NCI-H2227 (cell line): ENCODE data around the gene CPLX4.

Experiments used
- DNase-seq: peaks from one replicate; lab custom pipeline; 2025; ENCODE audit not compliant: unreplicated experiment; lab: John Stamatoyannopoulos, UW

Gene CPLX4, protein sequence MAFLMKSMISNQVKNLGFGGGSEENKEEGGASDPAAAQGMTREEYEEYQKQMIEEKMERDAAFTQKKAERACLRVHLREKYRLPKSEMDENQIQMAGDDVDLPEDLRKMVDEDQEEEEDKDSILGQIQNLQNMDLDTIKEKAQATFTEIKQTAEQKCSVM

DNA sequence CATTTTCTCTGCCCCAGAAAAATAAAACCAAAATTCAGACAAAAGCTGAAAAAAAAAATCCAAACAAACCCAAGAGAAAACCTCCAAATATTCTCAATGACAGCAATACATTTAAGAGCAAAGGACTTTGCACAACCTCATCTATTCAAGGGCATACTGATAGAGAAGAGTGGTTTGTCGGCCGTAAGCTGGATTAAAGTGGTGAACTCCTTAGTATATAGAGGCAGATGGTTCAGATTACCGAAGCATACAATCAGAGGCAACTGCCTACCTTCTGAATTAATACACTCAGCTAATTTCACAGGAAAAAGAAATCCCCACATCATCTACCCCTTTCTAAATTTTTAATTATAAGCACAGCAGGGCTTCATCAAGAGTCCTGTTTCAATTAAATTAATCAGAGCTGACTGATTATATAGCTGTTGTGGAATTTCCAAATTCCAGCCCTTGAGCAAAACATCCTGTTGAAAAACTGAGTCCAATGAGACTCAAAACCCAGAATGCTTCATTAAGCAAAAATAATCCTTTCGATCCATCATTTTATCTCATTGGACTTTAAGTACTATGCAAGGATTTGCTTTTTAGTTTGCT lies at the start of gene CPLX4:
CPLX4 (minus strand) TSS at position 190 of the 591 bp plus-strand sequence; CDS start at position 3, 187 bp downstream.
- DNase-seq: no peak

DNA sequence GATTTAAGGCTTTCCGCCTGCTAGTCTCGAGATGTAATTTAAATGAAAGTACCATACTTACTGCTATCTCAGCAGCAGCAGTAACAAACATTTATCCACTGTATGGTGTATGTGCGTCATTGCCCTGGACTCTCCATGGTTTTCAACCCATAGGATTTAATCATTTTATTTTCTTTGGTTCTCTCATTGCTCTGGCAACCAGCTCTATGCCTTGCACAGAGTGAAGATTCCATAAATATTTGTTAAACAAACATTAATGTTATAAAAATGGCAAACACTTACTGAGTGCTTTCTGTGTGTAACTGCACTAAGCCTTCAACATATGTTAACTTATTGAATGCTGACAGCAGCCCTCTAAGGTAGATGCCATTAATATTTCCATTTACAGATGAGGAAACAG lies 41.9 kb upstream of the CPLX4 start:
- DNase-seq: no peak

DNA sequence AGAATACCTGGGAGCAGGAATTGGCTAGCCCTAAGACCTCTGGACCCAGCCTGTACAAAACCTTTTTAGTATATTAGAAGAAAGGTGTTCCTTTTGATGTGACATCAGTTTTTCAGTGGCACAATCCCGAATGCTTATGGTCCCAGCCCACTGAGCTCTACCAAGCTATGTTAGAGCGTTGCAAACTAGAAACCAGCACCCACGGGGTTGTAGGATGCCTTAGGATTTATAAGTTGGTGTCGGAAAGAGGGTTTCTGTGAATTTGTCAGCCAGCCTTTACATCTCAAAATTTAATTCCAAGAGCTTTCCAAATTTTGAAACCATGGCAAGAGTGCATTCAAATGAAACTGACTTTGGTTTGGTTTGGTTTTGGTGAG lies 41.1 kb upstream of the CPLX4 start:
- DNase-seq: no peak

DNA sequence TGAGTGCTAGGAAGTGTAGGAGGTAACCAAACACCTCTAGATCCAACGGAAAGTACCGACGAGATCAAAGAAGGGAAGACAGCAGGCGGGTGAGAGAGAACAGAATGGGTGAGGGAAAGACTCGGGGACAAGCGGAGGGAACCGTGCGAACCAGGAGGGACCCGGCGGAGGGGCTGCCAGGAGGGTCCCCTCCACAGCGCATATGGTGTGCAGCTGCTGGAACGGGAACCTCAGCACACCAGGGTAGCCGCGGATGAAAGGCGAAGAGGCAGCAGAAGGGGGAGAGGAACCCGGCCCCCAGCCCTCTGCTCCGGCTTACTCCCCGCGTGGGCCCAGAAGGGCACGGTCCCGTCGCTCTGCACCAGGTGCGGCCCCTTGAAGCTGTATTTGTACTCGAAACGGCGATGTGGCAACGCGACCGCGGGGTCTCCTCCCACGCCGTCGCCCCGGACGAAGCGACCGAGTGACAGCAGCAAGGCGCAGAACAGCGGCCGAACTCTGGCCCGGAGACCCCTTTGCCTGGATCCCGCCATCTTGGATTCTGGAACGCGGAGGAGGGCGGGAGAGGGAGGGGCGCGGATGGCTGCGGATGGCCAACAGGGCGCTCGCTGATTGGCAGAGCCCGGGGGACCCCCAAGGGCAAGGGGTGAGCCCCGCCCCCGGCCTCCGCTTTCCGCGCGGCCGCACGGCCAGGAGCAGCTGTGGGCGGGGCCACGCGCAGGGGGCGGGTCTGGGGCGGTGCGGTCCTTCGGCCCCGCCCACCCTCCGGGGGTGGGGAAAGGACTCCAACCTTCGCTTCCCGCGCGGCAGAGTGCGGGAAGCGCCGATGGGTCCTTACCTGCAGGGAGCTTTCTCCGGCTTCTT lies 40.5 kb upstream of the CPLX4 start, which contains the start of gene LMAN1:
LMAN1 (minus strand) TSS at position 554 of the 864 bp plus-strand sequence; CDS start at position 533, 21 bp downstream.
- DNase-seq: peak; percentile 97

DNA sequence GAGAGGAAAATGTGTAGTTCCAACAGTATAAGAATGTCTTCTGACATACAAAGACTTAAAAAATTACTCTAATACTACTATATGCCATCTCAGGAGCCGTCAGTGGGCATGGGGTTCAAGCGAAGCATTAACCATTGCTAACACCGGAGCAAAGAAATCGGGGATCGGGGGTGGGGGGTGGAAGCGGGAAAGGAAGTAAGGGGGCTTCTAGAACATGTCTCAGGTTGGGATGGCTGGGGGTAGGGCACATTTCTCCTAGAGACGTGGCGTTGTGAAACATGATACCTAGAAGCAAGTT lies 39.9 kb upstream of the CPLX4 start:
- no peak for DNase-seq

DNA sequence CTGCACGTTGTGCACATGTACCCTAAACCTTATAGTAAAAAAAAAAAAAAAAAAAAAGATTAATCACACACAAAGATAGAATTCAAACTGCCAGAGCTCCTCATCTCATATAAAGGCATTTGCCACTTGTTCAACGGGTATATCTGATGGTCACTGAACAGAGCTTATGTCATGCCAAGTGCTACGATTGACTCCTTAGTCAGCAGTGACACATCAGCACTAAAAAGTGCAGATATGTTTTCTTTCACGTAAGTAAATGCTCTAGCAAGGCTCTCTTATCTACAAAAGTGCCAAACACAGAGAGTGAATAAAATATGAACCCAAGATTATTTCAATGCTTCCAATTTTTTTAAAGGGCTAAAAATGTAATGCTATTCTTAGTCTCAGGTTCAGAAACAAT lies 39.5 kb upstream of the CPLX4 start:
- DNase-seq: no peak

DNA sequence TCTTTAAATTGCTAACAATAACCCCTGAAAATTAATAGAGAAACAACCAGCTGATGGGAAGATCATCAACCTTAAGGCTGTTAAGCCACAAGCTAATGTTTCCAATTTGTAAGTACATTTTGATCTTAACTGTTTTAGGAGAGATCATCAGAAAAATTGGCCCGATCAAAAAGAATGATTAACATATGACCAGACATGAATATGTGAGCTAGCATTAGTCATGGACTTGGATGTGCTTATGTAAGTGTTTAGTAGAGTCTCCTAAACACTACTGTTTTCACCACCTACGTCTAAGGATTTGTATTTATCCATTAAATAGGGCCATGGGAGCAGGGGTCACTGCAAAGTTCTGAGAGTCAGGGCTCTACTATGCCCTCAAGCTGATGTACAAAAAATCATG lies 36.3 kb upstream of the CPLX4 start:
- no peak for DNase-seq

DNA sequence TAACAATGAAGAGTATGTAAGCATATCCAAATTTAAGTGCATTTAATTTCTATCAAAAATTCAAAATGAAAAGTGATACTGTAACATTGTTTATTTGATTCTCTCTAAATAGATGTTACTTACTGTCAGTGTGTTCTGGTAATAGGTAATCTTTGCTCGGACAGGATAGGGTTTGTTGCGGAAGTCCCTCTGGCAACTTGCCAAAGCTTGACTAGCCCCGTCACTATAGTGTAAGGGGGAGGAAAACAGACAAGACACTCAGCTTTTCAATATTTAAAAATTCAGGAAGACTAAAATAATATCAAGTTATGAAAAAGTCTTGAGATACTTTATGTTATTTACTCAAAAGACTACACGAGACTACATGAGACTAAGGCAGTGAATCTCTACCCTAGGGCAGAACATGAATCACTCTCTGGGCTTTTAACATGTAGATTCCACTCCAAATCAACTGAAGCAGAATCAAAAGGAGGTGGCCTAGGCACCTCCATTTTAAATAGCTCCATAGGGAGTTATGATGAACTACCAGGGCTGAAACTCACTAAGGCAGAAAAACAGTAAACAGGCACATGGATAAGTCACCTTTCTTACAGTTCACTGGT lies 34.7 kb upstream of the CPLX4 start:
- peak; percentile 23 for DNase-seq

DNA sequence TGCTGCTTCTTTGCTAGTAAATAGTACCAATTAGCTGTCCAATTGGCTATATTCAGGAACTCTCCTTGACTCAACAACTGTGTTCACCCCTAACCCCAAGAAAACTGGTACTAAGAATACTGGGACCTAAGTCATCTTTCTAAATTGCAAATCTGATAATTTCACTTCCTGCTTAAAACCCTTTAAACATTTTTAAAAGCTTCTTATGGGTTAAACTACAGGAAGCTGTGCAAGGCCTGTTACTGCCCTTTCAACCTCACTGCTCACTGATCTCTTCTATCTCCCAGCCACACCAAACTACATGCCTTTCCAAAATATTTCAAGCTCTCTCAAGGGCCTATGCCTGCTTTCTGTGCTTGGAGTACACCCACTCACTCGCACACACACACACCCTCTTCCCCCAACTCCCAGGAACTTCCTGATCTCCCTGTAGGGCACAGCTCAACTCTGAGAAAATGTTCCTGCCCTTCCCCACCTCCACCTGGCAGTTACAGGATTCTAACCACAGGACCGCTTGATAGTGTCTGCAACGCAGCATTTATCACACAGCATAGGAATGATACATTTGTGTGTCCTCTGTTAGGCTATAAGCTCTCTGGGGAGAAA lies 33.9 kb upstream of the CPLX4 start:
- DNase-seq: no peak

DNA sequence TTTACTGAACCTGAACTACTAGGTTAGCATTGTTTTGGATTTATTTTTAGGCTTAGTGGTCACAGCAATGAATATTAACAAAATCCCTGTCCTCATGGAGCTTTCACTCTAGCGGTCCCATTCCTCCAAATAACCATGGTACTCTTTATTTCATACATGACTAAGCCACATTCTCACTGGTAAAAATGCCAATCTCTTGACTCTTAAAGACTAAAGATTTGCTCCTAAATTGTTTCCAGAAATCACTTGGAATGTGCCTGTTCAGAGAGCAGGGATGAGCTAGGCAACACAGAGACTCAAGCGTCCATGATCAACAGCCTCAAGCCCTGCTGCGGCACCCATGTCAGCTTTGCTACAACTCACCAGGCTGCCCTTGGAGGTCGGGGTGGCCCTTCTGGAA lies 27.1 kb upstream of the CPLX4 start:
- DNase-seq: no peak

DNA sequence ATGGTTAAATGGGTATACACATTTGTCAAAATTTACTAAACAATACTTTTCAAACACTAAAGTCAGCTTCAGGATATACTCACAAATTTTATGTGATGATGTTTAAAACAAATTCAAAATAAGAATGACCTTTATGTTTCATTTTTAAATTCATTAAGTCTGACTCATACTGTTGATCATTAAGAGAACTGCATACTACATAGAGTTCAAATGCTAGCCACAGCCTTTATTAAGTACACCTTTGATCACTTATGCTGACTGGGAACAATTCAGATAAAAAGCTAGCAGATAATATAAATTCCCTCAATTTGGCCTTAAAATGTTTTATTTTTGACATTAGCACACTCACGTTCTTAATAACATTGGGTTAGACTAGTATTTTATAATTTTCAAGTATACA lies 26.5 kb upstream of the CPLX4 start:
- no peak for DNase-seq

DNA sequence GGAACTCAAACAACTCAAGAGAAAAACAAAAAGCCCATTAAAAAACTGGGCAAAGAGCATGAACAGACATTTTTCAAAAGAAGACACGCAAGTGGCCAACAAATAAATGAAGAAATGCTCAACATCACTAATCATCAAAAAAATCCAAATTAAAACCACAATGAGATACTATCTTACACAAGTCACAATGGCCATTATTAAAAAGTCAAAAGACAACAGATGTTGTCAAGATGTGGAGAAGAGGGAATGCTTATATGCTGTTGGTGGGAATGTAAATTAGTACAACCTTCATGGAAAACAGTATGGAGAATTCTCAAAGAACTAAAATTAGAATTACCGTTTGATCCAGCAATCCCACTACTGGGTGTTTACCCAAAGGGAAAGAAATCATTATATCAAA lies 25.5 kb upstream of the CPLX4 start:
- no peak for DNase-seq

DNA sequence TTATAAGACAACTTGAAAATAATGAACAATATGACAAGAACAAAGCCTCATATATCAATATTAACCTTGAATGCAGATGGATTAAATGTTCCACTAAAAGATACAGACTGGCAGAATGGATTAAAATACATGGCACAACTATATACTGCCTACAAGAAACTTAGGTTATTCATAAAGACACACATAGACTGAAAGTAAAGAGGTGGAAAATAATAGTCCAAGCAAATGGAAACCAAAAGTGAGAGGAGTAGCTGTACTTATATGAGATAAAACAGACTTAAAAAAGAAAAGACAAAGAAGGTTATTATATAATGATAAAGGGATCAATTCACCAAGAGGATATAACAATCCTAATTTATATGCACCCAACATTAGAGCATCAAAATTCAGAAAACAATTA lies 22.4 kb upstream of the CPLX4 start:
- no peak for DNase-seq

DNA sequence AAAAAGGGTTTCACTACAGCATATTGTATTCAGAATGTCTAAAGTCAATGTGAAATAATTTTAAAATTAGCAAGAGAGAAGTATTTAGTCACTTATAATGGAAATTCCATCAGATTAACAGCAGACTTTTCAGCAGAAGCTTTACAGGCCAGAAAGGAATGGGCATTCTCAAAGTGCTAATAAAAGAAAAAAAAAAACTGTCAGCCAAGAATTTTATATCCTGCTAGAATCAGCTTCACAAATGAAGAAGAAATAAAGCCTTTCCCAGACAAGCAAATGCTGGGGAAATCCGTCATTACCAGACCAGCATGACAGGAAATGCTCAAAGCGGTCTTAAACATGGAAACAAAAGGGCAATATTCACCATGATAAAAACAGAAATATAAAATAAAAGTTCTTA lies 21.9 kb upstream of the CPLX4 start:
- DNase-seq: no peak

DNA sequence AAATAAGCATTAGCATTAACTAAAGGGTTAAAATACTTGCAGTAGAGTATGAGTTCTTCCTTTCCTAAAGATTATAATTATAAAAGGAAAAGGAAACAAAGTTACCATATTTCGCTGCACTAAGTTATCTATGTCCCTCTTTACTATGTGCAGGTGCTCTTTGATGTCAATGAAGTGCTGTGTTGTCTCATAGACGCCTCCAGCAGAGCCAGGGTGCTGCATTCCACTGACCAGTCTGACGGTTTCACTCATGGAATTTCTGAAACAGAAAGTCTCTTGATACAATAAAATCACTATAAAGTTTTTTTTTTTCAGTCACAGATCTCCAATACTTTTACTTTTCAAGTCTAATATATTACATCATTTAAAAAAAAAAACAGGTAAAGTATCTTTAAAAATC lies 14.5 kb upstream of the CPLX4 start:
- DNase-seq: no peak

DNA sequence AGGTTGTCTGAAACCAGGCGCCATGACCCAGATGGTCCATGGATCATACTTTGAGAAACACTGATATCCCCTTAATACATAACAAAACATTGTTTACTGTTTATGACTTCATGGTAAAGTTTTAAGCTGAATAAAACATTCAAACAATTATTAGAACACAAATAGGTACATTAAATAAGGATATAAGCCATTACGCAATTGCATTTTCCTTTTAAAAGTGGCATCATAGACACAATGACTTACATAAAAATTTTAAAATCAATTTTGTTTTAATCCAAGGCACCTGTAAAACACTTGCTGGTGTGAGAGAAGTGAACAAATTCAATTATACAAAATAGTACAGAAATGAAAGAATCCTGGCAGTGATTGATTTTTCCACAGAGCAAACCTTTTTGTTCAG lies 10.2 kb upstream of the CPLX4 start:
- no peak for DNase-seq

DNA sequence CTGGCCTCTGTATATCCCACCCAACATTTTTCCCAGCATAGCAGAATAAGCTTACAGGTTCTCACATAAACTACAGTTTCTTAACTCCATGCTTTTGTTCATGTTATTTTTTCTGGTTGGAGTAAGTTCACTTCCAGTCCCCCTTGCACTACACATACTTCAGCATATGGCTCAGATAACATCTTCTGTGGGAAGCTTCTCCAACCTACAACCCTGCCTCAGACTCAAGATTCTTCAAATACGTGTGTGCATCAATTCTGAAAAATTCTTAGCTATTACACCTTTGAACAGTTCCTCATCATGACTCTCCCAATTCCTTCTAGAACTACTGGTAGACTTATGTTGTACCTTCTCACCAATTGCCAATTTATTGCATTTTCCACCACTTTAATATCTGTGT lies 7.5 kb upstream of the CPLX4 start:
- no peak for DNase-seq

DNA sequence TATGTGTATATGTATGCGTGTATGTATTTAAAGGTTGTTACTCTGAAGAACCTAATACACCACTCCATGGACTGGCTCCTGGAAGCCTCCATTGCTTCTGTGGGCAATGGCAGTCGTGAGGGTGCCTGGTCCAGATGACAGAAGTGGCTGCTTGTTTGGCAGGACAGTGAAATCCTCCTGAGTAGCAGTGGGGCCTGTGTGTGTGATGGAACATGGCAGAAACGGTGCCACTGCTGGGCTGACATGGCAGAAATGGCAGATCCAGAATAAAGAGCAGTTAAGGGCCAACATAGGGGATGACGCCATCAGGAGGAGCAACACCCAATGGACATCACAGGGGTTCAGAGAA lies 6.1 kb upstream of the CPLX4 start:
- no peak for DNase-seq

DNA sequence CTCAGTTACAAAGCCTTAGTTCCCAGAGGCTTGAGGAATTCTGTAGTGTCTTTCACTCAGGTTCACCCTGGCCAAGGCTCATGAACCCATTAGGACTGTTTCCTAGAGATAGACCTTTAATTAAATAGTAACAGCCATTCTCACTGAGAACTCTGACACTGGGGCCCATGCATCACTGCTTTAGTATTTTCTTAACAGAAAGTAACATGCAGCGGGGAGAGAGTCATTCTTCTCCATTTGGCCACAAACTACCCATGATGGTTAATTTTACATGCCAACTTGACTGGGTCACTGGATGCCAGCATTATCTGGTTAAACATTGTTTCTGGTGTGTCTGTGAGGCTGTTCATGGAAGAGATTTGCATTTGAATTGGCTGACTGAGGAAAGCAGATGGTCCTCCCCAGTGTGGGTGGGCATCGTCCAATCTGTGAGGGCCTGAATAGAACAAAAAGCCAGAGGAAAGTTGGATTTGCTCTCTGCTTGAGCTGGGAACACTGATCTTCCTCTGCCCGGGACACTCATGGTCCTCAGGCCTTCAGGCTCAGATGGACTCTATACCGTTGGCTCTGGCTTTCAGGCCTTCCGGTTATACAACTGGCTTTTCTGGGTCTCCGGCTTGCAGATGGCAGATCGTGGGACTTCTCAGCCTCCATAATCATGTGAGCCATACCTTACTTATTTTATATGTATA lies 5.6 kb upstream of the CPLX4 start:
- DNase-seq: no peak

DNA sequence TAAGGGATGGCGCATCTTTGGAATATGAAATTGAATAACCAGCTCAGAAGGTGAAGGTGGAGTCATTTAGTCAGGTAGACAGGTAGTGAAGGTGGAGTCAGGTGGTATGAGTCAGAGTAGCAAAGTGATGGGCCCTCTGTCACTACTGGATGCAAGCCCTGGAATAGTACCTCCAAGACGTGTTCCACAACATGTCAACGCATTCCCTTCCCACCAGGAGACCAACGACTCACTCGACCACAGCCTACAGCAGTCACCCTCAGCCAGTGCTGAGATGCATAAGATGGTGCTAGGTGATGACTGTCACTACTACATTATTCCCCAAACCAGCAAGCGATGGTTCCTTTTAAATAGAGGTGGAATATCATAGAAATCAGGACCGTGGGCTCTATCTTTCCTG lies 6.8 kb downstream of the CPLX4 start:
- DNase-seq: no peak

DNA sequence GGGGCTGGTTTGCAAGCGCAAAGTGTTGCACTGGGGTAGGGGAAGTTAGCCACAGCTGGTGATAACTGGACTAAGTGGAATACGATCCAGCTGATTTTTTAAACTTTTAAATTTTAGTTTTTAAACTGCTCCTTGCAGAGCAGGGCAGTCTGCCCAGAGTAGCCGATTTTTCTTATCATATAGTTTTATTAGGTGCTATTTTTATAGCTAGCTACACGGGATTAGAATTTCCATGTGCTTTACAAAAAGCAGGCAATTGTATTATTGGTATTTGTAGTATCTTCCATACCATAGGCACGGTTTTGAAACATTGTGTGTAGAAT lies 9.6 kb downstream of the CPLX4 start:
- no peak for DNase-seq
